Stimulated activated CD4-positive, alpha-beta T cell treated with anti-CD3 and anti-CD28 coated beads, Interleukin-2, amount 100 ng/mL, for 48 hours (primary cell): ENCODE data around the gene TBC1D13.
"Not testable (repeated sequence)": the region's sequence is repeated elsewhere in the genome, so short reads cannot be mapped to it uniquely, and the experiment has no call there.

Experiments used
- DNase-seq, 2 donors: peaks; one replicate each; pipeline ENCODE4 v3.0.0-alpha.2; 2020

Gene TBC1D13

GRCh38 chr9:128851779-128852600 lies 64.9 kb downstream of the TBC1D13 start:
- not testable (repeated sequence) for DNase-seq

- DNase-seq: not testable (repeated sequence)
These were observed 65.6 kb downstream of the TBC1D13 start for GRCh38 chr9:128852646-128853045.

DNA sequence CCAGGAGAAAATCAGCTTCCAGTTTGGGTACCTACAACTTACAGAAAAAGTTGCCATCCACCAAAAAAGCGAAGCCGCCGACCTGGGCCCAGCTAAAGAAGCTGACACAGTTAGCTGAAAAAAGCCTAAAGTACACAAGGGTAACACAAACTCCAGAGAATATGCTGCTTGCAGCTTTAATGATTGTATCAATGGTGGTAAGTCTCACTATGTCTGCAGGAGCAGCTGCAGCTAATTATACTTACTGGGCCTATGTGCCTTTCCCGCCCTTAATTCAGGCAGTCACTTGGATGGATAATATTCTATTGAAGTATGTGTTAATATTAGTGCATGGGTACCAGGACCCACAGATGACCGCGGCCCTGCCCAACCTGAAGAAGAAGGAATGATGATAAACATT lies 67.4 kb downstream of the TBC1D13 start:
- DNase-seq: not testable (repeated sequence)

DNA sequence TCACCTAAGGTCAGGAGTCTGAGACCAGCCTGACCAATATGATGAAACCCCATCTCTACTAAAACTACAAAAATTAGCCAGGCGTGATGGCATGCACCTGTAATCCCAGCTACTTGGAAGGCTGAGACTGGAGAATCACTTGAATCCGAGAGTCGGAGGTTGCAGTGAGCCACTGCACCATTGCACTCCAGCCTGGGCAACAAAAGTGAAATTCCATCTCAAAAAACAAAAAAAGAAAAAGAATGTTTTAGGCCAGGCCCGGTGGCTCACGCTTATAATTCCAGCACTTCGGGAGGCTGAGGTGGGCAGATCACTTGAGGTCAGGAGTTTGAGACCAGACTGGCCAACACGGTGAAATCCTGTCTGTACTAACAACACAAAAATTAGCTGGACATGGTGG lies 71.4 kb downstream of the TBC1D13 start:
- not testable (repeated sequence) for DNase-seq
